ENCODE results near the gene SCNN1G. TPM values are rescaled to one million over a fixed set of nuclear protein-coding genes. Genes with fewer than 3 reads are reported as not detected.

Gene SCNN1G
- total RNA-seq, 4 donors from 2014 or later = 2.8 to 87.8 (median 66.2) TPM

DNA sequence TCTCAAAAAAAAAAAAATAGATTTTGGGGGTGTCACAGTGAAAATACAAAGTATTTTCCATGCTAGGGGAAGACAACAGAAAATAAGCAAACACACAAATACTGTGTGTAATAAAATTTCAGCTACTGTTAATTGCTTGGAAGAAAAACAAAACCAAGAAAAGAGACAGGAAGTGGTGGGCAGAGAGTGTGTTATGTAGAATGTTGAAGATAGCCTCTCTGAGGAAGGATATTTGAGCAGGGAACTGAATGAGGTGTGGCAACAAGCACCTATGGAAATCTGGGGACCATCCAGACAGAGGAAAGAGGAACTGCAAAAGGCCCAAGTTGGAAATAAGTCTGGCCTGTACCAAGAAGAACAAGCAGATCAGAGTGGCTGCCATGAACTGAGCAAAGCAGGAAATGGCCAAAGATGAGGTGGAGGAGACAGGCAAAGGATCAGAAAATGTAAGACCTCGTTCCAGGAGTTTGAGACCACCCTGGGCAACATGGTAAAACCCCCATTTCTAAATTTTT lies 25.5 kb upstream of the SCNN1G start:
- no peak for DNase-seq
- H3K27ac ChIP-seq = no peak overlapping the region
- H3K36me3 ChIP-seq = no peaks in the 10 kb centered on the region
- no peaks in the 10 kb centered on the region for H3K4me1 ChIP-seq
- H3K27me3 ChIP-seq = peaks cover 20% of the 10 kb centered on the region
- intact Hi-C loops (cut with DNase I; ENCODE audit: low total_unique reads) = no loop called here
- TF ChIP-seq POLR2AphosphoS5 (IDR thresholded peaks at IDR 0.05) = no peak
- no peak for TF ChIP-seq EP300 (IDR thresholded peaks at IDR 0.05; ENCODE audit: low read depth)
- no peak for TF ChIP-seq POLR2A (IDR thresholded peaks at IDR 0.05)
- TF ChIP-seq, protein P1, sequence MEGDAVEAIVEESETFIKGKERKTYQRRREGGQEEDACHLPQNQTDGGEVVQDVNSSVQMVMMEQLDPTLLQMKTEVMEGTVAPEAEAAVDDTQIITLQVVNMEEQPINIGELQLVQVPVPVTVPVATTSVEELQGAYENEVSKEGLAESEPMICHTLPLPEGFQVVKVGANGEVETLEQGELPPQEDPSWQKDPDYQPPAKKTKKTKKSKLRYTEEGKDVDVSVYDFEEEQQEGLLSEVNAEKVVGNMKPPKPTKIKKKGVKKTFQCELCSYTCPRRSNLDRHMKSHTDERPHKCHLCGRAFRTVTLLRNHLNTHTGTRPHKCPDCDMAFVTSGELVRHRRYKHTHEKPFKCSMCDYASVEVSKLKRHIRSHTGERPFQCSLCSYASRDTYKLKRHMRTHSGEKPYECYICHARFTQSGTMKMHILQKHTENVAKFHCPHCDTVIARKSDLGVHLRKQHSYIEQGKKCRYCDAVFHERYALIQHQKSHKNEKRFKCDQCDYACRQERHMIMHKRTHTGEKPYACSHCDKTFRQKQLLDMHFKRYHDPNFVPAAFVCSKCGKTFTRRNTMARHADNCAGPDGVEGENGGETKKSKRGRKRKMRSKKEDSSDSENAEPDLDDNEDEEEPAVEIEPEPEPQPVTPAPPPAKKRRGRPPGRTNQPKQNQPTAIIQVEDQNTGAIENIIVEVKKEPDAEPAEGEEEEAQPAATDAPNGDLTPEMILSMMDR (IDR thresholded peaks at IDR 0.05) = no peak
- no peak overlapping the region for H3K4me3 ChIP-seq
- no peaks in the 10 kb centered on the region for H3K9me3 ChIP-seq
- 50 to 65% methylated on average over 1 of the region's 1 CpG for WGBS, 2 donors (ENCODE audit: low coverage in 1 of 2)
- in situ Hi-C loops (cut with MboI; ENCODE audit: low pct_ligation_motif_present in 1 of 4, low pct_unique_long_range_greater_than_20kb in 1 of 4, low sequenced_read_pairs in 3 of 4) = no loop called here

DNA sequence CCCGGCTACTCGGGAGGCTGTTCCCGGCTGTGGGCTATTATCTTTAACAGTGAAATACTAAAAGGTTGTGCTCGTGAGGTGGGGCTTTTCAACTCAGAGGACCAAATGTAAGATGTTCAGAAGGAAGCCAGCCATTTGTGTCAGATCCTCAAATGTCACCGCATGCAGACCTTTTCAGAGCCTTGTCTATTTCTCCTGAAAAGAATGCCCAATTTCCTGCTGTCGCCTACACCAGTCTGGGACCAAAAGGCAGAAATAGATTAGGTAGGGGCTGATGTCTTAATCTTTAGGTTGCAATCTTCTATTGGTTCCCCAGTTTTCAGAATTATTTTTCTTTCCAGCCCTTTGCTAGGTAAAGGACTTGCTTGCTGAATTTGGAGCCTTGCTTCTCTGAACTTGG lies 24.4 kb upstream of the SCNN1G start:
- H3K4me3 ChIP-seq = no peak overlapping the region
- peaks cover 24% of the 10 kb centered on the region for H3K27me3 ChIP-seq
- in situ Hi-C loops (cut with MboI; ENCODE audit: low pct_ligation_motif_present in 1 of 4, low pct_unique_long_range_greater_than_20kb in 1 of 4, low sequenced_read_pairs in 3 of 4) = no loop called here
- H3K9me3 ChIP-seq = no peaks in the 10 kb centered on the region
- intact Hi-C loops (cut with DNase I; ENCODE audit: low total_unique reads) = no loop called here
- H3K27ac ChIP-seq = no peak overlapping the region
- no peaks in the 10 kb centered on the region for H3K36me3 ChIP-seq
- TF ChIP-seq POLR2A (IDR thresholded peaks at IDR 0.05) = no peak
- TF ChIP-seq EP300 (IDR thresholded peaks at IDR 0.05; ENCODE audit: low read depth) = no peak
- TF ChIP-seq, protein P1 (IDR thresholded peaks at IDR 0.05) = no peak
- no peak for TF ChIP-seq POLR2AphosphoS5 (IDR thresholded peaks at IDR 0.05)
- no peaks in the 10 kb centered on the region for H3K4me1 ChIP-seq
- 89 to 98% methylated on average over 3 to 6 of the region's 6 CpGs for whole genome bisulfite sequencing, 2 donors (ENCODE audit: low coverage in 1 of 2)
- no peak for DNase-seq

DNA sequence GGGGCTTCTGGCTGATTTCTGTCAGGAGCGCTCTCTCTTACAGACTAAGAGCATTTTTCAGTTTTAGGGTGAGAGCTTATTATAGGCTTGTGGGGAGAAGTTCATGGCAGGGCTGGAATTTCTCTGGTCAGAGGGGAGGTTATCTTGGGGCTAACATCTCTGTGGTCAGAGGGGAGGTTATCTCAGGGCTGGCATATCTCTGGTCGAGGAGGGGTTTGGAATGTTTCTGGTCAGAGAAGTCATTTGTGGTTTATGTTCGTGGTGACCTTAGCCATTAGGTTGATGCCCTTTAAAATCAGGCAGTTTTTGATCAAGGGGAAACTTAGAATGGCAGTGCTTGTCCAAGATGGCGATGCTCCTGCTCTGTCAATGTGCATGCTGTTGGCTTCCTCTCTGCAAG lies 22.5 kb upstream of the SCNN1G start:
- in situ Hi-C loops (cut with MboI; ENCODE audit: low pct_ligation_motif_present in 1 of 4, low pct_unique_long_range_greater_than_20kb in 1 of 4, low sequenced_read_pairs in 3 of 4) (no loop called here), intact Hi-C loops (cut with DNase I; ENCODE audit: low total_unique reads) (no loop called here)
- Histone ChIP-seq H3K4me3 (no peak overlapping the region), H3K27me3 (peaks cover 18% of the 10 kb centered on the region), H3K4me1 (no peaks in the 10 kb centered on the region), H3K36me3 (no peaks in the 10 kb centered on the region), H3K27ac (no peak overlapping the region), H3K9me3 (no peaks in the 10 kb centered on the region)
- DNase-seq = no peak
- 70% methylated on average over 4 of the region's 4 CpGs; no CpG with 5 or more reads in 1 of the 2 donors for WGBS, 2 donors (ENCODE audit: low coverage in 1 of 2)
- TF ChIP-seq POLR2A (IDR thresholded peaks at IDR 0.05) (no peak), EP300 (IDR thresholded peaks at IDR 0.05; ENCODE audit: low read depth) (no peak), POLR2AphosphoS5 (IDR thresholded peaks at IDR 0.05) (no peak)
- TF ChIP-seq, protein P1 (IDR thresholded peaks at IDR 0.05) = no peak

DNA sequence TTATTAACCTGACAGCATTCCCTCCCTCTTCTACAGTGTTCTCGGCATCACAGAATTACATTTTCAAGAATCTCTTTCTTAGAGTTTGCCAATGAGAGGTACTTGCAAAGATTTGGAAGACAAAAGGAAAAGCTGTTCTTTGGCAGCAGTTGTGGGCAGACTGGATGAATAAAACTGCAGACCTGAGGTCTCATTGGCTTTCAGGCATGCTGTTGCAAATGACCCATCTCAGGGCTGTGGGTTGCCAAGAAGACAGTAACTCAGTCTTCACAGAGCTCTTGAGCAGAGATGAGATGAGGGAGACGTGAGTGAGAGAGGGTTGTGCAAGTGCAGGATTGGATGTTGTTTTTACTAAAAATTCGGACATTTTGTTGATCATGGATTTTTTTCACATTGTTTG lies 22.0 kb upstream of the SCNN1G start:
- Histone ChIP-seq H3K36me3 (no peaks in the 10 kb centered on the region), H3K4me1 (no peaks in the 10 kb centered on the region), H3K27me3 (peaks cover 19% of the 10 kb centered on the region), H3K27ac (no peak overlapping the region), H3K9me3 (no peaks in the 10 kb centered on the region), H3K4me3 (no peak overlapping the region)
- in situ Hi-C loops (cut with MboI; ENCODE audit: low pct_ligation_motif_present in 1 of 4, low pct_unique_long_range_greater_than_20kb in 1 of 4, low sequenced_read_pairs in 3 of 4) = no loop called here
- intact Hi-C loops (cut with DNase I; ENCODE audit: low total_unique reads) = no loop called here
- TF ChIP-seq, protein P1 (IDR thresholded peaks at IDR 0.05) = no peak
- TF ChIP-seq POLR2A (IDR thresholded peaks at IDR 0.05) (no peak), EP300 (IDR thresholded peaks at IDR 0.05; ENCODE audit: low read depth) (no peak), POLR2AphosphoS5 (IDR thresholded peaks at IDR 0.05) (no peak)
- no peak for DNase-seq
- WGBS, 2 donors (ENCODE audit: low coverage in 1 of 2) = 70% methylated on average over 3 of the region's 3 CpGs

Data from transverse colon (tissue), 4 donors.